ENCODE results near the gene RNF34.
A peak's percentile ranks its signal among the peaks of the same experiment; 100 is the strongest.

Gene RNF34

DNA sequence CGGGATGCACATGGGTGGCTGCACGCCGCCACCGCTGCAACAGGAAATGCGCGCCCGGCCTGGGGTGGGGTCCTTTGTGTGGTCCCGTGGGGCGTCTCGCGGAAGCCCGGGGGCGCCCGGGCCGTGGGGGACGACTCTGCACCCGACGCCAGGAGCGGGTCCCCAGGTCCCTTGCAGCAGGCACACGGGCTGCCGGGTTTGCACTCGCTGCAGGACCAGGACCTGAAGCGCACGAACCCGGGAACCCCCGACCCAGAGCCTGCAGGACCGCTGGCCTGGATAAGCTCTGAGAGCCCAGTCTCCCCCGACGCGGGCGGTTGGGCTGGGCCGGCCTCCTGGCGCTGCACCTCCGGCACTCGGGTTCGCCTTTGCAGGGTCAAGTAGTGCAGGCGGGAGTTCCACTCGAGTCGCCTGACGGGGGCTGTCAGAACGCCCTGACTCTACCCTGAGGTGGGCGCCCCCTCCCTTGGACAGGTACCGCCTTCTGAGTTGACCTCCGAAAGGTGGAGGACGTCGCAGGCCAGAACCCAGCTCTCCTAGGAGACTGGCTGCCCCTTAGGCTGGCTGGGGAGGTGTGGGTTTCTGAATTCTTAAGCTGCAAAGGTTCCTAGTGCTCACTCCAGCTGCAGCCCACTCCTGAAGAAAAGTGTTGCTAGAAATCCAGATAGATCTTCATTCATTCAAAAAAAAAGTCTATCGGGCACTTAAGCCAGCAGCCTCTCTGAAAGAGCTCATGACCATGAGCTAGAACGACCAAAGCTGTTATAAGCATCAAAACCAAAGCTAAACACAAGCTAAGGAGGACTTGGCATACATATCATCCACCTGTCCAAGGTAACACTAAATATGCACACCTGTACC is 68.0 kb downstream of the RNF34 start:
- peak; percentile 24 for DNase-seq

DNA sequence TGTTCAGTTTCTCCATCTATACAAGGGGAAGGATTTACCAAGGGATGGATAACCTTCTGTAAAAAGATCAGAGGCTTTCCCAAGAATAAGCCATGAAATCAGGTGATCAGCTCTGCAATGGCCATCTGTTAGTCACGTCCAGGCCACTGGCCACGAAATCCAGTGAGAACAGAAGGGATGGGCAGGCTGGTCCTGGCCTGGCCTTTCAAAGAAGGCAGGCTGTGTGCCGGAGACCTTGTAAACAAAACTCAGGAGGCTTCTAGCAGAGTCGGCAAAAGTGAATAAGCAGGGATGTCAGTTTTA is 68.5 kb downstream of the RNF34 start:
- DNase-seq = no peak

DNA sequence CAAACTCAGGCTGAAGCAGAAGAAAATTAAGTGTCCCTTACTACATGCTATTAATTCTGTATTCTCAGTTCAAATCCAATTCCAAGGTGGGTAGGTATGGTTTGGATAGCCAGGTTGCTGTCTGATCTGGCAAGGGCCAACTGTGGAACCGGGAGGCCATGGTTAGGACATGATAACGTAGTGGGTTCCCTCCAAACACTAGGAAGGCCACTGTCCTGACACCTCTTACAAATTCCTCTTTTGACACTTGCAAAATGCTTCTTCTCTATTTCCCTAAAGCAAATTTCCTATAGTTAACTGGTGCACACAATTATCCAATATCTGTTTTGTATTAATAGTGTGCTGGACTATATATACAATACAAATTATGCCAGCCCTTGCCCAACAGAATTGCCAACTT is 70.8 kb downstream of the RNF34 start:
- no peak for DNase-seq

DNA sequence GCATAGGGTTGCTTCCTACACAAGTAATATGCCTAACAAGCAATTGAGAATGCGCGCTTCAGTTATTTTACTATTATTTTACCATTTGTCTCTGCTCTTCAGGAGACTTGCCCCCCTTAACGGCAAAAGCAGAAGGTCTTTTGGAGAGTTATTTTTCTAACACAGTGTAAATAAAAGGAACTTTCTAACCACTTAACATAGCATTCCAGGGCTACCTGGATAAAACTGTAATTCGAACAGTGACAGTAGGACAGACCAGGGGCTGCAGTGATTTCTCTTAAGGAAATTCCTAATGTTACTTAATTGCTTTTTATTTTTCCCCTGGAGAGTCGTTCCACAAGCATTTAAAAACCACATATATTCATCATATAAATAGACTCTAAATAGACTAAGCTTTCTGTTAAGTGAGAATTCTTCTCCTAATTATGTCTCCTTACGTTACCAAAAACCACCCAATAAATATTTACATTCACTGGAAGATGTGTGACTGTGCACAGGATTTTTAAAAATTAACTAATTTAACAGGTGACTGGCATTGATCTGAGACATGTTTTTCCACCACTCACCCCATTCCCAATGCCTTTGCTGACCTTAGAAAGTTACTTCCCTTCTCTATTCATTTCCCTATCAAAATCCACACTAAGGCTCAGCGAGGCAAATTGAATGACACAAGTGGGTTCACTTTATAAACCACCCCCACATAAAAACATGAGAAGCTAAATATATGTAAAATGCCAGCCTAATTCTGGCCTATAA is 72.4 kb downstream of the RNF34 start:
- DNase-seq = no peak

All from fibroblast of skin of abdomen (primary cell).